Measurements from ENCODE around the gene NUDT1.

DNA sequence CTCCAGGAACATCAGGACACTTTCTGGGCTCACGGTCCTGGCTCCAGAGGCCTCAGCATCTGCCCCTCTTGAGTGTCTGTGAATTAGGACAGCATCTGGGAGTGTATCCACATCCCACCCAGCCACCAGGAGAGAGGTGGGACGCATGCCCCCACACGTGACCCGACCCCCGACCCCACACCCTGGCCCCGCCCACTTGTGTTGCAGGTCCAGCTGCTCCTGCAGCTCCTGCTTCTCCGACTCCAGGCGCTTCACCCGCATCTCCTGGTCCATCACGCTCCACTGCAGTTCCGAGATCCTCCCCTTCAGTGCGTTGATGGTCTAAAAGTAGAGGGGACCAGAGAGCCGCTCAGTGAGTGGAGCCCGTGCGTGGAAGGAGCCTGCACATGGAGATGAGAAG, 22.9 kb upstream of the NUDT1 start:
- TF ChIP-seq EZH2 (IDR thresholded peaks at IDR 0.05; ENCODE audit: insufficient read depth, poor library complexity, severe bottlenecking) = no peak
- TF ChIP-seq EZH2phosphoT487 (IDR thresholded peaks at IDR 0.05; ENCODE audit: insufficient read depth, low read depth) = no peak
